Liver (tissue), 9 donors: ENCODE data around the gene ADAR. TPM values are rescaled to one million over a fixed set of nuclear protein-coding genes. Genes with fewer than 3 reads are reported as not detected.

Experiments used
- DNase-seq: peaks from one replicate; pipeline ENCODE4 v3.0.0-alpha.2; 2017; ENCODE audit warnings: low spot score
- H3K27ac ChIP-seq, 2 donors: one replicate each; pipeline ENCODE4 v1.7.0; 2013; ENCODE audit warnings: inconsistent platforms in 2 of 2, low read length in 2 of 2, control low read depth in 1 of 2, low read depth in 1 of 2, mild to moderate bottlenecking in 1 of 2
- H3K27me3 ChIP-seq, 4 donors: one replicate each; pipeline versions ENCODE4 v1.6.1 to v1.7.0; 2013; ENCODE audit warnings: low read length in 3 of 4, inconsistent platforms in 1 of 4, mild to moderate bottlenecking in 1 of 4, moderate library complexity in 1 of 4; ENCODE audit not compliant: control insufficient read depth in 4 of 4, insufficient read depth in 4 of 4
- H3K36me3 ChIP-seq, 4 donors: one replicate each; pipeline versions ENCODE4 v1.6.1 to v1.7.0; 2013; ENCODE audit warnings: low read length in 3 of 4, mild to moderate bottlenecking in 3 of 4, low read depth in 1 of 4, moderate library complexity in 1 of 4; ENCODE audit not compliant: control insufficient read depth in 4 of 4, insufficient read depth in 3 of 4
- H3K4me1 ChIP-seq, 4 donors: one replicate each; pipeline versions ENCODE4 v1.6.1 to v1.7.0; 2013; ENCODE audit warnings: low read length in 3 of 4, mild to moderate bottlenecking in 3 of 4, moderate library complexity in 1 of 4; ENCODE audit not compliant: control insufficient read depth in 4 of 4, insufficient read depth in 4 of 4
- H3K4me3 ChIP-seq, 3 donors: one replicate each; pipeline versions ENCODE4 v1.6.1 to v1.7.0; 2013; ENCODE audit warnings: low read length in 3 of 3, control low read depth in 1 of 3, low read depth in 1 of 3, mild to moderate bottlenecking in 1 of 3
- H3K9ac ChIP-seq, 2 donors: one replicate each; pipeline ENCODE4 v1.7.0; 2013; ENCODE audit warnings: low read length in 2 of 2, mild to moderate bottlenecking in 2 of 2, moderate library complexity in 2 of 2, control low read depth in 1 of 2, low read depth in 1 of 2
- H3K9me3 ChIP-seq, 4 donors: one replicate each; pipeline versions ENCODE4 v1.6.1 to v1.7.0; 2013; ENCODE audit warnings: low read length in 3 of 4; ENCODE audit not compliant: control insufficient read depth in 4 of 4
- ATF3 ChIP-seq: IDR thresholded peaks from 2 replicates; pipeline ENCODE4 v1.6.1; 2016; ENCODE audit warnings: antibody characterized with exemption
- CTCF ChIP-seq: fragments of 150-350 bp; IDR thresholded peaks from 2 replicates; pipeline ENCODE4 v1.5.1; 2017; ENCODE audit warnings: improper control_type of control experiment, low read depth, low read length; ENCODE audit not compliant: missing input control
- EGR1 ChIP-seq, 2 donors: IDR thresholded peaks; 2 replicates each; pipeline ENCODE4 v1.6.1; 2016 to 2018; ENCODE audit warnings: antibody characterized with exemption in 2 of 2, low read depth in 2 of 2
- FOXA1 ChIP-seq: IDR thresholded peaks from 2 replicates; pipeline ENCODE4 v1.6.1; 2016; ENCODE audit warnings: antibody characterized with exemption
- FOXA2 ChIP-seq: IDR thresholded peaks from 2 replicates; pipeline ENCODE4 v1.6.1; 2016; ENCODE audit warnings: antibody characterized with exemption
- GABPA ChIP-seq, 2 donors: IDR thresholded peaks in 1 of 2; conservative IDR thresholded peaks in 1 of 2; 2 replicates each; pipeline ENCODE4 v1.6.1; 2016; ENCODE audit warnings: antibody characterized with exemption in 2 of 2, mild to moderate bottlenecking in 1 of 2, moderate library complexity in 1 of 2
- HNF4A ChIP-seq, 2 donors: conservative IDR thresholded peaks; 2 replicates each; pipeline ENCODE4 v1.6.1; 2016; ENCODE audit warnings: antibody characterized with exemption in 2 of 2, mild to moderate bottlenecking in 2 of 2
- HNF4G ChIP-seq: IDR thresholded peaks from 2 replicates; pipeline ENCODE4 v1.6.1; 2016; ENCODE audit warnings: antibody characterized with exemption
- JUND ChIP-seq, 2 donors: IDR thresholded peaks; 2 replicates each; pipeline ENCODE4 v1.6.1; 2016; ENCODE audit warnings: antibody characterized with exemption in 2 of 2
- MAX ChIP-seq: IDR thresholded peaks from 2 replicates; pipeline ENCODE4 v1.6.1; 2016; ENCODE audit warnings: antibody characterized with exemption
- NR2F2 ChIP-seq: IDR thresholded peaks from 2 replicates; pipeline ENCODE4 v1.6.1; 2016; ENCODE audit warnings: antibody characterized with exemption
- RAD21 ChIP-seq, 2 donors: IDR thresholded peaks; 2 replicates each; pipeline ENCODE4 v1.6.1; 2016; ENCODE audit warnings: antibody characterized with exemption in 2 of 2, mild to moderate bottlenecking in 2 of 2
- REST ChIP-seq: IDR thresholded peaks from 2 replicates; pipeline ENCODE4 v1.6.1; 2016; ENCODE audit warnings: antibody characterized with exemption, mild to moderate bottlenecking
- RXRA ChIP-seq, 2 donors: IDR thresholded peaks; 2 replicates each; pipeline ENCODE4 v1.6.1; 2017 to 2018; ENCODE audit warnings: antibody characterized with exemption in 2 of 2, mild to moderate bottlenecking in 1 of 2
- SP1 ChIP-seq: IDR thresholded peaks from 2 replicates; pipeline ENCODE4 v1.6.1; 2018; ENCODE audit warnings: antibody characterized with exemption, mild to moderate bottlenecking
- TAF1 ChIP-seq: conservative IDR thresholded peaks from 2 replicates; pipeline ENCODE4 v1.6.1; 2016; ENCODE audit warnings: antibody characterized with exemption, mild to moderate bottlenecking
- YY1 ChIP-seq: IDR thresholded peaks from 2 replicates; pipeline ENCODE4 v1.6.1; 2016; ENCODE audit warnings: antibody characterized with exemption, mild to moderate bottlenecking
- ZBTB33 ChIP-seq: IDR thresholded peaks from 2 replicates; pipeline ENCODE4 v1.6.1; 2016; ENCODE audit warnings: antibody characterized with exemption
- WGBS: extraction: QIAGEN DNeasy Blood & Tissue Kit; methylation state at CpG from one replicate; pipeline ENCODE4 v1.1.7; 2013; 5-methylcytosine and 5-hydroxymethylcytosine counted together
- polyA plus RNA-seq, 2 donors: library from polyadenylated mRNA; stranded (reverse) in 1 of 2; unstranded in 1 of 2; fragments of 200-250 nt in 1 of 2; fragments of >200 nt in 1 of 2; fragmentation: Nextera tagmentation in 1 of 2; extraction: Ambion mirVana in 1 of 2; gene quantifications; one replicate each; pipeline versions ENCODE4 v1.2.1 to v1.2.3, GENCODE V29; 2013 to 2015
- total RNA-seq, 2 donors: library from RNA; depleted of rRNA; stranded (reverse); fragments of >200 nt; gene quantifications; one replicate each; pipeline ENCODE4 v1.2.3, GENCODE V29; 2014
- donor health status: healthy.
- donor health status: healthy.
- donor health status: healthy.
- donor health status: healthy.
- donor health status: healthy.

The ADAR gene
- total and polyA plus RNA-seq, 4 donors: 39.3 to 76.1 (median 51.1) TPM

GRCh38 chr1:154620751-154621150 lies 12.8 kb upstream of the ADAR start:
- Histone ChIP-seq H3K27ac (no peak overlapping the region), H3K9me3 (no peaks in the 10 kb centered on the region), H3K4me3 (no peak overlapping the region), H3K27me3 (no peaks in the 10 kb centered on the region), H3K4me1 (peaks cover 0 to 6% (median 3%) of the 10 kb centered on the region in 4 donors), H3K36me3 (no peaks in the 10 kb centered on the region), H3K9ac (peak overlapping the region in 1 of 2 donors; percentile 27)
- no peak for DNase-seq
- TF ChIP-seq FOXA1 (no peak), HNF4G (no peak)
- 87% methylated on average over 3 of the region's 3 CpGs for WGBS

- no peak overlapping the region for H3K9ac ChIP-seq
- TF ChIP-seq GABPA (IDR thresholded peaks at IDR 0.05 in 1 of 2, conservative IDR thresholded peaks at IDR 0.05 in 1 of 2) (no peak), SP1 (no peak), ZBTB33 (no peak), NR2F2 (no peak), MAX (no peak), HNF4A (conservative IDR thresholded peaks at IDR 0.05) (no peak), FOXA2 (no peak), ATF3 (no peak), RXRA (IDR thresholded peaks at IDR 0.05) (no peak), REST (no peak), YY1 (no peak), EGR1 (IDR thresholded peaks at IDR 0.05; ENCODE audit: low read depth in 2 of 2) (no peak), TAF1 (no peak), CTCF (no peak), RAD21 (IDR thresholded peaks at IDR 0.05) (no peak), JUND (IDR thresholded peaks at IDR 0.05) (no peak), HNF4G (no peak), FOXA1 (no peak)
- H3K36me3 ChIP-seq: no peaks in the 10 kb centered on the region
- H3K4me3 ChIP-seq: no peak overlapping the region
- peaks cover 0 to 6% (median 3%) of the 10 kb centered on the region in 4 donors for H3K4me1 ChIP-seq
- no peak overlapping the region for H3K27ac ChIP-seq
- no peaks in the 10 kb centered on the region for H3K27me3 ChIP-seq
- DNase-seq: no peak
- WGBS: 91% methylated on average over 5 of the region's 5 CpGs
- no peaks in the 10 kb centered on the region for H3K9me3 ChIP-seq
Observed at GRCh38 chr1:154619181-154619948, 11.4 kb upstream of the ADAR start.
